HK-2 (cell line): Measurements from ENCODE around the gene COL6A2.
"Not testable (repeated sequence)": the region's sequence is repeated elsewhere in the genome, so short reads cannot be mapped to it uniquely, and the experiment has no call there.

Experiments used
- DNase-seq: peaks from one replicate; pipeline ENCODE4 v3.0.0-alpha.2; 2018; ENCODE audit not compliant: unreplicated experiment

COL6A2 gene

DNA sequence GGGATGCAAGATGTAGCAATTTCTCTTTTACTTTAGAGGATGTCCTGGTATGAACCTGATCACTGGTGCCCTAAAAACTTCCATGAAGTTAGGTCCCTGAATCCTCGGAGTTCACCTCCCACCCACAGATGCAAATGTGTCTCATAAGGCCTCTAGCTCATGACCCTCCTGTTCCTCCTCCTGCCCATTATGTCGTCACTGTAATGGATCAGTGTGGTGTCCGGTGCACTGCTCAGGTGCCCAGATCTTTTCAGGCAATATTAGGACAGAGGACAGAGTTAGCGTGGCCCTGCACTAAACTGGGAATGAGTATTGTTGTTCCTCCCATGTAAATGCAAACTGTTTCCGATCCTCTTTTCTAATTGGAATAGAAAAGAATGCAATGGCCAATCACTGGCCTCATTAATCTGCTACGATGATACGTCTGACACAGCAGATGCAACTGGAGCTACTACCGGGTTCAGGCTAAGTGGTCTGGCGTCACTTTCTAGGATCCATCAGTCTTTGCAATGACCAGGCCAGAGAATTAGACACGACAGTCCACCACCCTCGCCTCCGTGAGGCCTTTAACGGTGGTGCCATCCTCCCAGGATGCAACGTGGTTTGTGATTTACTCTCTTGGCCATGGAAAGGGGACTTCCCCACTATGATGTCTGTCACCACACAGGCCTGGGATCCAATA, 3.4 kb upstream of the COL6A2 start:
- DNase-seq: no peak

DNA sequence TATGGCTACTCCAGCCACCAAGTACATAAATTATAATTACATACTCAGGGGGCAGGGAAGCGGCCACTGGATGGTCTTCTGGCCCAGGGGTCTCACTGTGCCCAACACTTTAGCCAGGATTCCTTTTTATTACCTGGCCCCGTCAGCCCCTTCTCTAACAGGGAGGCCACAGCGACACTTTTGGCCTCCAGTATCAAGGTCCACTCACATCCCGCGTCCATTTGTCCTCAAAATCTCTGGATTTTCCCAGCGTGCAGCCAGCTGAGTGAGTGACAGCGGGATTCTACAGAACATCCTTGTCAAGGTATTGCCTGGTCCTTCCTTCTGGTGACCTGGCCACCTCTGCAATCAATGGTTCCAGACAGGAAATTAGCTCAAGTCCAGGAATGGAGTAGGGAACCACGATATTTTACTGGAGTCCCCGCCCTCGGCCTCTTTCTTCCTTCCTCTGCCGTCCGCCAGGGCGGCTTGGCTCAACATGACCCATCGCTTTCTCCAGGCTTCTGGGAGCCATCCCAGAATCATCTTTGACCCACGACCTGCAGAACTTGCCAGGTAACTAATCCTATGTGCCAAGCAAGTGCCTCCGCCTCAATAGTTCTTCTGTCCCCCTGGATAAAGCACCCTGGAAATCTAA, 2.7 kb upstream of the COL6A2 start:
- DNase-seq: no peak

DNA sequence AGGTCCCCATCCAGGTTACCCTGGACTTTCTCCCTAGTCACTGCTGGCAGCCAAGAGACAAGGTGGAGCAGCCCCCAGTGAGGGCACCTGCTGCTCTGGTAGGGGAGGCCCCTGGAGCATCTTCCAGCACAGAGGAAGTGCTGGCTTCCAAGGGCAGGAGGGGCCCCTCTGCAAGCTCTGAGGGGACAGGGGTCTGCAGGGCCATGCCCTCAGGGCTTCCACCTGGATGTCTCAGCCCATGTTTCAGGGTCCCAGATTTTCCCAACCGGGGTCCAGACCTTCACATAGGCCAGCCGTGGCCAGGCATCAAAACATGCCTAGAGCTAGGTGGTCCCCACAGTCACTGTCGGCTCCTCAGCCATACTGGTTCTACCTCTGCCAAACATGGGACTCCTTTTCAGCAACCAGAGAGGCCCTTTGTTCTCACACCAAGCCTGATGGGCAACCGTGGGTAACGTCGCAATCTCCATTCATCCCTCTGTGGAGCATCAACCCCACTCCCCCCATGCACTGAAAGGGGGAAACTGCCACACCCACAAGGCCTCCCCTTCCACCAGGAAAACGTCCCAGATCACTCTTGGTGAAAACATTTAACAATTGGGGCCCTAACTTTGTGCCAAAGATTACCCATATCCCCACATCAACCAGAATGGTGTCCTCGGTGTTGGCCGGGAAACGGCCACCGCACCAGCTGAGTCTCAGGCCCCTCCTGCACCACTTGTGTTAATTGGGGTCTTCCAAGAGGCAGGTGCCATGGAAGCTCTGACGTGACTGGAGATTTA, 1.9 kb upstream of the COL6A2 start:
- no peak for DNase-seq

DNA sequence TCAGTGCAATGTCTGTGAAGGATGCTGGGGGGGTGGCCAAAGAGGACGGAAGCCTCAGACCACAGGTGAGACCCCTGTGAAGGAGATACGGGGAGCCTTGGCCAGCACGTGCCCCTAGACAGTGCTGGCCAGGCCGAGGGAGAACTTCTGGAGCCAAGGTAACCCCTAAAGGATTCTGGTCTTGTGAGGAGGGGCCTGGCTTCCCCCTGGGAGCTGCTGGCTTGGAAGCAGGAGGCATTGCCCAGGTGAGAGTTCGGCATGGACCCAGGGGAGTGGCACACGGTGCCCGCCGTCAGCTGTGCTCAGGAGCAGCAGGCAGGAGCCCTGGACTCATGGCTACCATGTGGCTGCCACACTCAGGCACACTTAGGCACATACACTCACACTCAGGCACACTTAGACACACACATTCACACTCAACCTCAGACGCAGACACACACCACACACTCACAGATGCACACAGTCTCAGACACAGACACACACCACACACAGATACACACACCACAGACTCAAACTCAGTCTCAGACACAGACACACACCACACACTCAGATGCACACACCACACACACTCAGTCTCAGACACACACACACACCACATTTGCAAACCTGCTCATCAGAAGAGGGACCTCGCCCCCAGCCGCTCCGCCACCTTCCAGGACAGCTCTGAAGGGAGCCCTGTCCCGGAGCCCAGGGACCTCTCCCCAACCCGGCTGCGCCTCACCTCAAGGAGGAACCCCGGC, 1.1 kb upstream of the COL6A2 start:
- no peak for DNase-seq

DNA sequence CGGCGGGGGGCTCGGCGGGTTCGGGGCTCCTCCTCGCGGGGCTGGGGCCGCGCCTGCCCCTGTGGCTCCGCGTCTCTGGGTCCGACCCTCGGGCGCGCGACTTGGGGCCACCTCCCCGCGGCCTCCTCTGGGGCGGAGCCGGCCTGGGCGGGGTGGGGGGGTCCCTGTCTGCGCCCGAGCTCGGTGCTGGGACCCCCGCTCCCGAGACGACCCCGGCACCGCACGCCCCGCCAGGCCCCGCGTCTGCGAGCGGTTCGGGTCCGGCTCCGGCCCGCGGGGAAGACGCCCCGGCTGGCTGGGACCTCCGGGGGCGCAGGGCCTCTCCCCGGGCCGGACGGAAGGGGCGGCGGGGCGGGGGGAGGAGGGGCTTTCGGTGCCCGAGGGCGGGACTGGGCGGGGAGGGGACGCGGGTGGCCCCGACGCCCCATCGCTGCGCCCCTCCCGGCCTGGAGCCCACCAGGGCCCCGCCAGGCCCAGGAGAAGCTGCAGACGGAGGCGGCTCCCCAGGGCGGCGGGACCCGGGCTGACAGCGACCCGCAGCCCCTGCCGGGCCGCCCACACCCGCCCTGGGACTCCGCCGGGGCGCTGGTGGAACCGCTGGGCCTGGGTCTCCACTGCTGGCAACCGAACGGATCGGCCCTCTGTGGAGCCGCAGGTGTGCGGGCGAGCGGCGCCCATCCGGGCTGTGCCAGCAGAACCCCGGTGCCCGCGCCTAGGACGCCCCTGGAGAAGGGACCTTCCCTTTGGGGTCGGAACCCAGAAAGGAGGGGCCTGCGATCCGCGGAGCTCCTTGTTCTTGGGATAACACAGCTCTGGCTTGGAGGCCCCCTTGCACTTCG, 610 bp downstream of the COL6A2 start:
- DNase-seq: no peak

DNA sequence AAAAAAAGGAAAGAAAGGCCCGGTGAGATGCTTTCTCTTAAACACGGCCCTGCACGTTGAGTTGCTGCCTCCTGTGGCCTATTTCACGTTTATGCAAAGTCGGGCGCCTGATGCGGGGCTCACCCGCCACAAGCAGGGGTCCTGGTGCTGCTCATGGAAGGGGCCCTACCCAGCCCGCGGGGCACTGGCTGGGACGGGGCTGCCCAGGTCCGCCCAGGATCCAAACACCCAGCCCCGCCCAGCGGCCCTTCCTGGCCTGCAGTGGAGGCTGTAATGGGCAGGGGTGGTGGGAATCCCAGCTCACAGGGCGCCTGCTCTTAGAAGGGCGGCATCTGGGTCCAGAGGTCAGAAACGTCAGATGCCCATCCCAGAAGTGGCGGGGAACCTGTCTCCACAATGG, 1.6 kb downstream of the COL6A2 start:
- DNase-seq: no peak

DNA sequence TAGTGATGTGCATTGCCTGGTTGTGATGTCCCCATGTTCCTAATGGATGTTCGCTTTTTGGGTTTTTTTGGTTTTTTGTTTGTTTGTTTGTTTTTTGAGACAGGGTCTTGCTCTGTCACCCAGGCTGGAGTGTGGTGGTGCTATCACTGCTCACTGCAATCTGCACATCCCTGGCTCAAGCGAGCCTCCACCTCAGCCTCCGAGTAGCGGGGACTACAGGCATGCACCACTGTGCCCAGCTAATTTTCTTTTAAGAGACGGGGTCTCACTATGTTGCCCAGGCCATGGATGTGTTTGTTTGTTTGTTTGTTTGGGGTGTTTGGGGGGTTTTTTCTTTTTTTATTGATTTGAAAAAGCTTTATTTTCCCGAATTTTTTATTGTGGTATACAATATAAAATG, 2.1 kb downstream of the COL6A2 start:
- DNase-seq: no peak

DNA sequence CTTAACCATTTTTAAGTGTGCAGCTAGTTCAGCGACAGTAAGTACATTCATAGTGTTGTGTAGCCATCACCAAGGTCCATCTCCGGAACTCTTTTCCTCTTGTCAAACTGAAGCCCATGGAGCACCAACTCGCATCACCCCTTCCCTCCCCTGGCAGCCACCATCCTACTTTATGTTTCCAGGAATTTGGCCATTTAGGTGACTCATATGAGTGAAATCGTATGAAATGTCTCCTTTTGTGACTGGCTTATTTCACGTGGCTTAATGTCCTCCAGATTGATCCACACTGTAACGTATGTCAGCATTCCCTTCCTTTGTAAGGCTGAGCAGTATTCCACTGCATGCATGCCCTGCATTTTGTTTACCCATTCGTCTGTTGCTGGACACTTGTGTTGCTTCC, 2.5 kb downstream of the COL6A2 start:
- DNase-seq: no peak

DNA sequence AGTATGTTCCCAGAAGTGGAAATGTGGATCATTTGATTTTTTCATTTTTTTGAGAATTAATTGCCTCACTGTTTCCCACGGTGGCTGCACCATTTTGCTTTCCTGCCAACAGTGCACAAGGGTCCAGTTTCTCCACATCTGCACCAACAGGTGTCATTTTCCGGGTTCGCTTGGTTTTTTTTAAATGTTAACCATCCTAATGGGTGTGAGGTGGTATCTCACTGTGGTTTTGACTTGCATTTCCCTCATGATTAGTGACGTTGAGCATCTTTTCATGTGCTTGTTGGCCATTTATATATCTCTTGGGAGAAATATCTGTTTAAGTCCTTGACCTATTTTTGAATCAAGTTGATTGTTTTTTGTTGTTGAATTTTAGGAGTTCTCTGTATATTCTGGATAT, 3.0 kb downstream of the COL6A2 start:
- no peak for DNase-seq

DNA sequence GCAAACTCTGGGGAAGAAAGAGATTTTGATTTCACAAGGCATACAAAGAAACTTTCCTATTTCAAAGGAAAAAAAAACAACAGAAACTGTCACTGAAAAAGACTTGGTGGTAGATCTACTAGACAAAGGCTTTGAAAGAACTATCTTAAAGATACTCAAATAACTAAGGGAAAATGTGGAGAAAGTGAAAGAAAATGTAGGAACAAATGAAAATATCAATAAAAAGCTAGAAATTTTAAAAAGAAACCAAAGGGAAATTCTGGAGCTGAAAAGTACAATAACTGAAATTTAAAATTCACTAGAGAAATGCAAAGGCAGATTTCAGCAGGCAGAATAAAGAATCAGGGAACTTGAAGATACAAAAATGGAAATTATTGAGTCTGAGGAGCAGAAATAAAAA, 6.2 kb downstream of the COL6A2 start:
- DNase-seq: no peak

DNA sequence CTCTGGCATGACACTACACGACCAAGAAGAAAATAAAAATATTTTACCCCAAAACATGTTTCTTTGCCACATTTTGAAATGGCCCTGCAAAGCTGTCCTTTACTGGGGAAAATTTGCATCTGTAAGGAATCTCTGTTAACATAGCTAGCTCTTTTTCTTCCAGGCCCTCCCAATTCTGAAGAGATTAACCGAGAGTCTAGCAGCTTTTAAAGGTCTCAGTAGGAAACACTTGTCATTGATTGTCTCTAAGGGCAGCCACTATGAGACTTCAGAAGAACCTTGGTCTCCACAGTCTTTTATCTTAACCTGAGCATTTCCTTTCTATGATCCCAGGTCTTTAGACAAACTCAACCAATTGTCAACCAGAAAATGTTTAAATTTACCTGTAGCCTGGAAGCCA, 9.5 kb downstream of the COL6A2 start:
- not testable (repeated sequence) for DNase-seq

DNA sequence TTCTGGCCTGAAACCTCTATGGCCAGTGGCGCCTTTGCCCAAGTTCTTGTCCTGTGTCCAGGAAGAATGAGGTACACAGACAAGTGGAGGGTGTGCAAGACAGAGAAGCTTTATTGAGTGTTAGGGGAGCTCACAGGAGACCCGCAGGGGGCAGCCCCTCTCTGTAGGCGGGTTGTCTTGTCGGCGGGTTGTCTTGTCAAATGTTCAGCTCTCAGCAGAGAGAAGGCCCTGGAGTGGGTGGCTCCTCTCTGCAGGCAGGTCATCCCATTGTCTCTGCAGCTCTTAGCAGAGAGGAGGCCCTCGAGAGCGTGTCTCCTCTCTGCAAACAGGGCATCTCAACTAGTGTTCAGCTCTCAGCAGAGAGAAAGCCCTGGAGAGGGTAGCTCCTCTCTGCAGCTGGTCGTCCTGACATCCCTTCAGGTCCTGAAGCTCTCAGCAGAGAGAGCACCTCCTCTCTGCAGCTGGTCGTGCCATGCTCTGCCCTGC, 11.0 kb downstream of the COL6A2 start:
- no peak for DNase-seq

DNA sequence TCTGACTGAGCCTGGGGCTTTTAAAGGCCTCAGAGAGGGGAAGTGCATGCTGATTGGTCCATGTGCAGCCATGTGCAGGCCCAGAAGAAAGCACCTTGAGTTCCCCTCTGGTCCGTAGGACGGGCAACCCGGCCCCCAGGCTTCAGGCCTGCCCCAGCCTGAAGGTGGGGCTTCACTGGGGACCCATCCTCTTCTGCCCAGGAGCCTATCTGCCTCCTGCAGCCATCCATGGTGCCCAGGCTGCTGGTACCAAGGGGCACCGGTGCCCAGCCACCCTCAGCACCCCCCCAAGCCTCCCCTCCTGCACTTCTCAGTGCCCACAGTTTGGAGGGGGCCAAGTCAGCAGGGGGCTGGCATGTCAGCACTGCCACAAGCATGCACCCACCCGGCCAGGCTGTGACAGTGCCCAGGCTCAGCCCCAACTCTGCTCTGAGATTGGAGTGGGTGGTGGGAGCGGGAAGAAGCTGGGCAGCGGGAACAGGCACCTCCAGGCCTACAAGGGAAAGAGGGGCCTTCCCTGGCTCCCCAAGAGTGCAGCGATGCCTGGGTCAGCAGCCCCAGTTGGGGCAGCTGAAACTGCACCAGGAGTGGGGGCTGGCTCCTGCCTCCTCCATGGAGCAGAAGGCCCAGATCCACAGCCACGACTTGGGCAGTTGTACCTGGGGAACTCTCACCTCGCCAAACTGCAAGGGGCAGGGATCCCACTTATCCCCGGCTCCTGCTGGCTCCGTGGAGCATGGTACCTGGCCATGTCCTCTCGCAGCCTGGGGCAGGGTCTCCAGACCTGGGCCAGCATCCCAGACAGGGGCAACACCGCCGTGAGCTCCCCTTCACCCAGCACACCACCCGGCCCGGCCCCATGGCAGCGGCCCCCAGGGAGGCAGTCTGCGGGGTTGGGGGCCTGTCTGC, 11.7 kb downstream of the COL6A2 start:
- no peak for DNase-seq

DNA sequence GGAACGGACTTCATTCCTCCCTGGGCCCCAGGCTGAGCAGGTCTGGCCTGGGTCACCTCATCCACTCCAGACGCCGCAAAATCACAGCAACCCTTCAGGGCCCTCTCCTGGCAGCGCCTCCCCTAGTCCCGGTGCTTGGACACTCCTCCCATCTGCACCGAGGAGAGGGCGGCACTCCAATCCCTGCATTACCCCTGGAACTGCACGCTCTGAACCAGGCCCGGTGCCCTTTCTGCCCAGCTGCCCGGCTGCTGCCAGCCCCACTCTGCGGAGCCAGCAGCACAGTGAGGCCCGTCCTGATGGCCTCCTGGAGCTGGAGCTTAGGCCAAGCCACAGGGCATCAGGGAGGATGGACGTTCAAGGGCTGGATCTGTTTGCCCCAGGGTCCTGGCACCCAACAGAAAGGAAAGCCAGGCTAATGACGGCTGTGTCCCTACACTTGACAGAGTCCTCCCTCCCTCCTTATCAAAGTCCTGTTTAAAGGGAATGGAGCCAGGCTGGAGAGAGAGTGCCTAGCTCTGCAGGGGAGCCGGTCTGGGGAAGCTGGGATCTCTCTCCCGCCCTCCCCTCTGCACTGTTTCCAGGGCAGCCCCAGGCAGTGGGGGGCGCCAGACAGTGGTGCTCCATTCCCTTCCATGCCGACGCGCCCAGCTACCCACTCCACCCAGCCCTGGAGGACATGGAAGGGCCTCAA, 12.7 kb downstream of the COL6A2 start:
- no peak for DNase-seq

DNA sequence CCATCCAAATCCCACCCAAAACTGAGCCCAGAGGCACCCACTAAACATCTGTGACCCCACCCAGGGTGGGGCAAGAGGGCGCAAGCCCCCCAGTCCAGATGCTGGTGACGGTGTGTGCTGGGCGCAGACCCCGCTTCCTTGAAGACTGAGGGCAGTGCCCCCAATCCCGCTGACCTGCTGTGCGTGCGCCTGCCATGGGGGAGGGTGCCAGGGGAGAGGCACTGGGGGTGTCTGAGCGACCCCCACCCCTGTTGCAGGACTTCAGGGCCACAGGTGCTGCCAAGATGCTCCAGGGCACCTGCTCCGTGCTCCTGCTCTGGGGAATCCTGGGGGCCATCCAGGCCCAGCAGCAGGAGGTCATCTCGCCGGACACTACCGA, 13.3 kb downstream of the COL6A2 start:
- no peak for DNase-seq

DNA sequence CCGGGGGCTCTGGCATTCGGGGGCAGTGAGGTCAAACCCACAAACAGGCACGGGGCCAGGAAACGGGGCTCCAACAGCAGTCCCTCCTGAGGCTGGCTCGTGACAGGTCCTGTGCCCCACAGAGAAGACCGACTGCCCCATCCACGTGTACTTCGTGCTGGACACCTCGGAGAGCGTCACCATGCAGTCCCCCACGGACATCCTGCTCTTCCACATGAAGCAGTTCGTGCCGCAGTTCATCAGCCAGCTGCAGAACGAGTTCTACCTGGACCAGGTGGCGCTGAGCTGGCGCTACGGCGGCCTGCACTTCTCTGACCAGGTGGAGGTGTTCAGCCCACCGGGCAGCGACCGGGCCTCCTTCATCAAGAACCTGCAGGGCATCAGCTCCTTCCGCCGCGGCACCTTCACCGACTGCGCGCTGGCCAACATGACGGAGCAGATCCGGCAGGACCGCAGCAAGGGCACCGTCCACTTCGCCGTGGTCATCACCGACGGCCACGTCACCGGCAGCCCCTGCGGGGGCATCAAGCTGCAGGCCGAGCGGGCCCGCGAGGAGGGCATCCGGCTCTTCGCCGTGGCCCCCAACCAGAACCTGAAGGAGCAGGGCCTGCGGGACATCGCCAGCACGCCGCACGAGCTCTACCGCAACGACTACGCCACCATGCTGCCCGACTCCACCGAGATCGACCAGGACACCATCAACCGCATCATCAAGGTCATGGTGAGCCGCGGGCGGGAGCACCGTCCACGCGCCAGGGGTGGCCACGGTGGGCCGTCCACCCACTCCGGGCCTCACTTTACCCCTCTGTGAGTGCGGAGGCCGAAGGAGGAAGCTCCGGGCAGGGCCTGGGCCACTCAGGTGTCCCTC, 14.2 kb downstream of the COL6A2 start:
- no peak for DNase-seq

DNA sequence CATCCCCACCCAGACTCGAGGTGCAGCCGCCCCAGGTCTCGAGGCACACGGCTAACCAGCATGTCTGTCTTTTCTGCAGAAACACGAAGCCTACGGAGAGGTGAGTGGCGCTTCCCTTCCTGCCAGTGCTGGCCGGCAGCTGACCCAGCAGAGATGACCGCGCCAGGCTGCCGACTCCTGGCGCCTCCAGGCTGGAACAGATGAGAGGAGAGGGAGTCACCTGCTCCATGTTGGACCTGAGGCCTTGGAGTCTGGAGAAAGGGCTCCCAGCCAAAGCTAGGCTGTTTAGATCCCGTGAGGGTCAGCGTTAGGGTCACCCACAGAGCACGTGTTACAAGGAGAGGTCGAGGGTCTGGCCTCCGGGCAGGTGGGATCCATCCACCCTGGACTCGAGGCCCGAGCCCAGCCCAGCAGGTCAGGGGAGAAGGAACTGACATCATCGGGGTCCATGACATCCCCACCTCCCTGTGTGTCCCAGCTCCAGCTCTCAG, 14.9 kb downstream of the COL6A2 start:
- no peak for DNase-seq

DNA sequence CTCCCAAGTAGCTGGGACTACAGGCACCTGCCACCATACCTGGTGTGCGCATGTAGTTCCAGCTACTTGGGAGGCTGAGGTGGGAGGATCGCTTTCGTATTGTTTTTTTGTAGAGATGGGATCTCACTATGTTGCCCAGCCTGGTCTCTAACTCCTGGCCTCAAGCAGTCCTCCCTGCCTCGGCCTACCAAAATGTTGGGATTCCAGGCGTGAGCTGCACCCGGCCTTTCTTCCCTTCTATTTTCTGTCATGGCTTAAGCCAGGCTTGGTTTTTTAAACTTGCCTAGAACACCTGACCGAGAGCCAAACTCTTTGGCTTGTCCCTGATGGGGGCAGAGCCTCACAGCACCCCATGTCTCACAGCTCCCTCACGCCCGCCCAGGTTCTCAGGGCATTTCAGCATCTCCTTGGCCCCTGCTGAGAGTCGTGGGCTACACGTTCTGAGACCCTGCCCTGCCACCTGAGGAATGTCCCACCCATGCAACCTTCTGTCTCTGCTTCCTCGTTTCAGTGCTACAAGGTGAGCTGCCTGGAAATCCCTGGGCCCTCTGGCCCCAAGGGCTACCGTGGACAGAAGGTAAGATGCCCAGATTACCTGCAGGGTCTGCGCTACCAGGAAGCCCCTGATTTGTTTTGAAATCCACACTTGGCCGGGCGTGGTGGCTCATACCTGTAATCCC, 15.7 kb downstream of the COL6A2 start:
- DNase-seq: no peak
